Measurements from ENCODE around the gene SIRT3.
A peak's percentile ranks its signal among the peaks of the same experiment; 100 is the strongest.

The SIRT3 gene

GRCh38 chr11:208181-208916 lies 27.8 kb downstream of the SIRT3 start (continued):
- TF ChIP-seq ZBTB49 (tag by site-specific recombination; IDR thresholded peaks at IDR 0.05; ENCODE audit: low read depth) (no peak), ZNF350 (tag by site-specific recombination; IDR thresholded peaks at IDR 0.05) (no peak), ZNF623 (tag by site-specific recombination; IDR thresholded peaks at IDR 0.05) (no peak), ZNF544 (tag by site-specific recombination; IDR thresholded peaks at IDR 0.05) (no peak), ZNF184 (tag by site-specific recombination; IDR thresholded peaks at IDR 0.05) (no peak), ZNF391 (tag by site-specific recombination; IDR thresholded peaks at IDR 0.05; ENCODE audit: borderline replicate concordance, low read depth) (no peak), SP7 (tag by site-specific recombination; IDR thresholded peaks at IDR 0.05) (no peak), HOXA7 (CRISPR knock-in tag; IDR thresholded peaks at IDR 0.05; ENCODE audit: borderline replicate concordance) (no peak), ZXDB (tag by site-specific recombination; IDR thresholded peaks at IDR 0.05) (no peak), AEBP2 (tag by site-specific recombination; IDR thresholded peaks at IDR 0.05; ENCODE audit: borderline replicate concordance) (no peak), KLF17 (tag by site-specific recombination; IDR thresholded peaks at IDR 0.05) (no peak), ZNF600 (tag by site-specific recombination; IDR thresholded peaks at IDR 0.05) (no peak), ZNF629 (tag by site-specific recombination; IDR thresholded peaks at IDR 0.05) (no peak), ZNF664 (tag by site-specific recombination; IDR thresholded peaks at IDR 0.05) (no peak), GLI4 (tag by site-specific recombination; IDR thresholded peaks at IDR 0.05) (no peak), INSM2 (tag by site-specific recombination; IDR thresholded peaks at IDR 0.05) (no peak), ZNF335 (tag by site-specific recombination; conservative IDR thresholded peaks at IDR 0.05) (no peak), ZFP69B (tag by site-specific recombination; IDR thresholded peaks at IDR 0.05) (peak; percentile 74), ZNF776 (tag by site-specific recombination; IDR thresholded peaks at IDR 0.05; ENCODE audit: borderline replicate concordance) (no peak), ZNF529 (tag by site-specific recombination; IDR thresholded peaks at IDR 0.05; ENCODE audit: insufficient replicate concordance) (no peak), ZNF626 (tag by site-specific recombination; IDR thresholded peaks at IDR 0.05) (no peak), ZNF843 (tag by site-specific recombination; IDR thresholded peaks at IDR 0.05) (no peak), ZNF362 (tag by site-specific recombination; IDR thresholded peaks at IDR 0.05) (no peak), ZNF548 (tag by site-specific recombination; IDR thresholded peaks at IDR 0.05) (no peak), ZSCAN23 (tag by site-specific recombination; IDR thresholded peaks at IDR 0.05) (no peak)
- TF ChIP-seq, protein P1, sequence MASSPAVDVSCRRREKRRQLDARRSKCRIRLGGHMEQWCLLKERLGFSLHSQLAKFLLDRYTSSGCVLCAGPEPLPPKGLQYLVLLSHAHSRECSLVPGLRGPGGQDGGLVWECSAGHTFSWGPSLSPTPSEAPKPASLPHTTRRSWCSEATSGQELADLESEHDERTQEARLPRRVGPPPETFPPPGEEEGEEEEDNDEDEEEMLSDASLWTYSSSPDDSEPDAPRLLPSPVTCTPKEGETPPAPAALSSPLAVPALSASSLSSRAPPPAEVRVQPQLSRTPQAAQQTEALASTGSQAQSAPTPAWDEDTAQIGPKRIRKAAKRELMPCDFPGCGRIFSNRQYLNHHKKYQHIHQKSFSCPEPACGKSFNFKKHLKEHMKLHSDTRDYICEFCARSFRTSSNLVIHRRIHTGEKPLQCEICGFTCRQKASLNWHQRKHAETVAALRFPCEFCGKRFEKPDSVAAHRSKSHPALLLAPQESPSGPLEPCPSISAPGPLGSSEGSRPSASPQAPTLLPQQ (tag by site-specific recombination; IDR thresholded peaks at IDR 0.05) = peak; percentile 89
- TF ChIP-seq, protein P2, sequence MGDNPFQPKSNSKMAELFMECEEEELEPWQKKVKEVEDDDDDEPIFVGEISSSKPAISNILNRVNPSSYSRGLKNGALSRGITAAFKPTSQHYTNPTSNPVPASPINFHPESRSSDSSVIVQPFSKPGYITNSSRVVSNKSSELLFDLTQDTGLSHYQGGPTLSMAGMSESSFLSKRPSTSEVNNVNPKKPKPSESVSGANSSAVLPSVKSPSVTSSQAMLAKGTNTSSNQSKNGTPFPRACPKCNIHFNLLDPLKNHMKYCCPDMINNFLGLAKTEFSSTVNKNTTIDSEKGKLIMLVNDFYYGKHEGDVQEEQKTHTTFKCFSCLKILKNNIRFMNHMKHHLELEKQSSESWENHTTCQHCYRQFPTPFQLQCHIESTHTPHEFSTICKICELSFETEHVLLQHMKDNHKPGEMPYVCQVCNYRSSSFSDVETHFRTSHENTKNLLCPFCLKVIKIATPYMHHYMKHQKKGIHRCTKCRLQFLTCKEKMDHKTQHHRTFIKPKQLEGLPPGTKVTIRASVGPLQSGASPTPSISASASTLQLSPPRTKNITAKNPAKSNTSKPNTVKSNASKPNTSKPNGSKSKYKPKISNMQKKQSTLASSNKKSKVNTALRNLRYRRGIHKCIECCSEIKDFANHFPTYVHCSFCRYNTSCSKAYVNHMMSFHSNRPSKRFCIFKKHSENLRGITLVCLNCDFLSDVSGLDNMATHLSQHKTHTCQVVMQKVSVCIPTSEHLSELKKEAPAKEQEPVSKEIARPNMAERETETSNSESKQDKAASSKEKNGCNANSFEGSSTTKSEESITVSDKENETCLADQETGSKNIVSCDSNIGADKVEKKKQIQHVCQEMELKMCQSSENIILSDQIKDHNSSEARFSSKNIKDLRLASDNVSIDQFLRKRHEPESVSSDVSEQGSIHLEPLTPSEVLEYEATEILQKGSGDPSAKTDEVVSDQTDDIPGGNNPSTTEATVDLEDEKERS (tag by site-specific recombination; IDR thresholded peaks at IDR 0.05) = no peak
